GM20431 (cell line): Measurements from ENCODE around the gene EHMT1.
"Not testable (repeated sequence)": the region's sequence is repeated elsewhere in the genome, so short reads cannot be mapped to it uniquely, and the experiment has no call there.

Source experiments
- in situ Hi-C: fragments of 300-500 bp; cut with MseI, MboI; formaldehyde crosslinking; loops from one replicate; pipeline ENCODE4 v1.15.0; 2020; ENCODE audit warnings: low sequenced_read_pairs; ENCODE audit not compliant: unreplicated experiment

The EHMT1 gene

GRCh38 chr9:137793196-137793841 lies 174.5 kb downstream of the EHMT1 start:
- in situ Hi-C loops: no loop called here

DNA sequence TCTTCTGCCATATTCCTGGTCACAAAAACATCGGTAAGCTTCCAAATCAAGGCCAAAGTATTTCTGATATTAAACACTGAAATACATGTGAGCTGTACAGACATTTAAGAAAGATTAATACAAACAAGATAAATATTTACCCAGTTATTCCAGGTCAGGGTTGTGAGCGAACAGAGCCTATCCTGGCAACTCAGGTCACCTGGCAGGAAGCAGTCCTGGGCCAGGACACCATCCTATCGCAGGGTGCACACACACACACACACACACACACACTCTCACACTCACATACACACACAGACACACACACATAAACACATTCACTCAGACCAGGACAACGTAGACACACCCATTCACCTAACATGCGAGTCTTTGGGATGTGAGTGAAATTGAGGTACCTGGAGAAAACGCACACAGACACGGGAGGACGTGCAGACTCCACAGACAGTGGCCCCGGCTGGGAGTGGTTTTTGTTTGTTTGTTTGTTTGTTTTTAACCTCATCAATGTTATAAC lies 176.4 kb downstream of the EHMT1 start:
- in situ Hi-C loops: no loop called here

DNA sequence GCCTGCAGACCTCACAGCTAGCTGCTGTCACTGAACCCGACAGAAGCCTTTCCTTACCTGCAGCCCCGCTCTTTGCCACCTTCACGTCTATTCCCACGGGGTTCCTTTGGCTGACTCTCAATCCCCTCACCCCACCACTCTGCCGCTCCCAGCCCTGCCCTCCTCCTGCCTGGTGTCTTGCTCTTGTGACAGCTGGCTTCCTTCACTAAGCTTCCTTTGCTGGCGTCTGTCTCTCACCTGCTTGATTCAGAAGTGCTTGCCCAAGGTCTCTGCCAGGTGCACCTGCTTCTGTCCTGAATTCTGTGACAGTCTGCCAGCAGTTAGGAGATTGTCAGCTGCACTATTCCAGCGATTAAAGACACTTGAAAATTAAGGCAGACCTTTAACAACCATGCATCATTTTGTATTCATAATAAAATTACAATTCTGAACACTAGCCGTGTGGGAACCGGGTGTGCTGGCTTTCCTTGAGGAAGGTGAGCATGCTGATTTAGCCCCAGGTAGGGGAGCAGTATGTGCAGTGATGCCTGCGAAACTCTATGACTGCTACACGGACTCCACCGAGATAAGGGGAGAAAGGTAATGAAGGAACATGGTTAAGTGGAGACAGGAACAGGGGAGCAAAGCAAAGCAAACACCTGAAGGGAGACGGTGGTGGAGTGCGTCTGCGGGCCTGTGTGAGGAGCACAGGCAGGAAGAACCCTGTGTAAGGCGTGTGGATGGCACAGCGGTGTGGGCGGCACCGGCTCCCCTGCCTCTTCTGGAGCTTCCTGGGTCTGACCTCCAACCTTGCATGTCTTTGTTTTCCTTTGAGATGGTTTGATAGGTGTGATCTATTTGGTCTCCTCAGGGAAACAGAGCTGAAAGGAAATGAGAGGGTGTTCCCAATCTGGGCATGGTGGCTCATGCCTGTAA lies 178.7 kb downstream of the EHMT1 start:
- in situ Hi-C loops: no loop called here

DNA sequence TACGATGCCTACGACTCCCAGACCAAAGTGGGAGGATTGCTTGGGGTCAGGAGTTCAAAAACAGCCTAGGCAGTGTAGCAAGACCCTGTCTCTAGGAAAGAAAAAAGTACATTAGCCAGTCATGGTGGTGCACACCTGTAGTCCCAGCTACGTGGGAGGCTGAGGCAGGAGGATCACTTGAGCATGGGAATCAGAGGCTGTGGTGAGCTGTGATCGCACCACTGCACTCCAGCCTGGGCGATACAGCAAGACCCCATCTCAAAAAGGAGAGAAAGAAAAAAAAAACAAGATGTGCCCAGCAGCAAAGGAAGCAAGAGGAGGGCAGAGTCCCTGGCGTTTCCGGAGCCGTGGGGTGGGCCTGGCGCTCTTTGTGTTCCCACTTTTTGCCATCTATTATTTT lies 179.3 kb downstream of the EHMT1 start:
- in situ Hi-C loops: no loop called here

DNA sequence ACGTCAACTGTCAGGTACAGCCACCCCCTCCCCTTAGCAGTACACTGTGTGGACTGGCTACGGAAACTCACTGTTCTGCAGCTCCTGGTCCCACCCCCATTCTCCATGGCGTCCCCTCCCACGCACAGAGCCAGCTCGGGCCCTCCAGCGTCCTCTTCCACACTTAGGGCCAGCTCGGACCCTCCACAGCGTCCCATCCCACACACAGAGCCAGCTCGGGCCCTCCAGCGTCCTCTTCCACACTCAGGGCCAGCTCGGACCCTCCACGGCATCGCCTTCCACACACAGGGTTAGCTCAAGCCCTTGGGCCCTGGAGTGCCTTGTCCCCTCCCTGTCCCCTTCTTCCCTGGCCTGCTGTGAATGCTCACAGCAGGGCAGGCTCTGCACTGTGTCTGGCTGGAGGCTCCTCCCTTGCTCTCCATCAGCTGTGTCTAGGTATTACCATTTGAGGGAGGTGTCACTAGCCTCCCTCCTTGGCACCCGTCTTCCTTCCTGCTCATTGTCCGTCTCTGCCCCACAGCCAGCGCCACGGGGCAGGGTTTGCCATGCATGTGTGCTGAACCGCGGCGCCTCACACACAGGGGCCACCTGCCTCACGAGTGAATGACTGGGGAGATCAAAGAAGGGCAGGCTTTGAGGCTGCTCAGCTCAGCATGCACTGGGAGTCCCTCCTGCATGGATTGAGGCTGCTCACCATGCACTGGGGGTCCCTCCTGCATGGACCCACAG lies 180.3 kb downstream of the EHMT1 start:
- in situ Hi-C loops: no loop called here

GRCh38 chr9:137799630-137799983 lies 180.8 kb downstream of the EHMT1 start:
- in situ Hi-C loops: no loop called here

DNA sequence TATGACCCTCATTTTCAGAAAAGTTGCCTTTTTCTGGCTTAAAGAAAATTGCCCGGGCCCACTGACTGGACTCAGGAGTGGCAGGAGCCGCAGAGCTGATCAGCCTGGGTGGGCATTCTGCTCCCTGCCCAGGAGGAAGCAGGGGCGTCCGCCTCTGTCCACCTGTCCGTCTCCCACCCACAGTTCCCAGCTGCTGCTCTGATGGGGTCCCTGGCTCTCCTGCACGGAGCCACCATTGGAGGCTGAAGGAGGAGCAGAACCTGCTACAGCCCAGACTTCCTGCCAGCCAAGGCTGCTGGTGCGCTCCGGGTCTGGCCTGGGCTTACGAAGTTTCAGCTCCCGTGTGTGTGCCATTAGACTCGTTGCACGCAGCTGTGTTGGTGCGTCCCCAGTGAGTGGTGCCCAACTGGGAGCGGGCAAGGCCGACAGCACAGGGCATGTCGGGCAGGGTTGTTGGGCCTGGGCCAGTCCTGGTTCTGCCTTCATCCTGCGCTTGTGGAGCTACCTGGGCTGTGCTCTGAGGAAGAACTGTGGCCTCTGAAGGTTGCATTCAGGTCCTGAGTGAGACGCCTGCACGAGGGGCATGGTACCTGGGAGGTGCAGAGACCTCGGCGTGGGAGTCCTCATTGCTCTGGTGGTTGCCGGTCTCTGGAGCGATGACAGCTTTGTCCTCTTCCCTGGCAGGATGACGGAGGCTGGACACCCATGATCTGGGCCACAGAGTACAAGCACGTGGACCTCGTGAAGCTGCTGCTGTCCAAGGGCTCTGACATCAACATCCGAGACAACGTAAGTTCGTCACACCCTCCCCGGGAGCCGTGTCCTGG lies 181.6 kb downstream of the EHMT1 start:
- in situ Hi-C loops: no loop called here

GRCh38 chr9:137801023-137801319 lies 182.2 kb downstream of the EHMT1 start:
- in situ Hi-C loops: no loop called here

- in situ Hi-C loops: no loop called here
Observed at GRCh38 chr9:137802021-137802420, 183.2 kb downstream of the EHMT1 start.

- in situ Hi-C loops: no loop called here
Observed at GRCh38 chr9:137802521-137803243, 183.9 kb downstream of the EHMT1 start.

- in situ Hi-C loops: no loop called here
Observed at GRCh38 chr9:137804908-137805630, 186.3 kb downstream of the EHMT1 start.

GRCh38 chr9:137807721-137808703 lies 189.2 kb downstream of the EHMT1 start:
- in situ Hi-C loops: no loop called here

- in situ Hi-C loops: no loop called here
Observed at GRCh38 chr9:137809040-137809576, 190.3 kb downstream of the EHMT1 start.

DNA sequence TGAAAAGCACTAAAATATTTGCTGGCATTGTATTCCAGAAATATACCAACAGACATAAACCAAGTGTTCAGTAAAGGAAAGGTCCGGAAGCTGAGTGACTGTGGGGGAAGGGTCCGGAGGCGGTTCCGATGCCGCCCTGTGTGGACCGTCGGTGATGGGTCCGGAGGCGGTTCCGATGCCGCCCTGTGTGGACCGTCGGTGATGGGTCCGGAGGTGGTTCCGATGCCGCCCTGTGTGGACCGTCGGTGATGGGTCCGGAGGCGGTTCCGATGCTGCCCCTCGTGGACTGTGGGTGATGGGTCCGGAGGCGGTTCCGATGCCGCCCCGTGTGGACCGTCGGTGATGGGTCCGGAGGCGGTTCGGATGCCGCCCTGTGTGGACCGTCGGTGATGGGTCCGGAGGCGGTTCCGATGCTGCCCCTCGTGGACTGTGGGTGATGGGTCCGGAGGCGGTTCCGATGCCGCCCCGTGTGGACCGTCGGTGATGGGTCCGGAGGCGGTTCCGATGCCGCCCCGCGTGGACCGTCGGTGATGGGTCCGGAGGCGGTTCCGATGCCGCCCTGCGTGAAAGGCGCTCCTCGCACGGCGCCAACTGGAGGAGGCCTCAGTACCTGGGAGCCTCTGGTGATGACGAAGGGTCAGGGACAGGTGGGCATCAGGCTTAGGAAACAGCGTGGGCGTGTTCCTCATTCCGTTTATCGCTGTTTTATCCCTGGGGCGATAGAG lies 191.1 kb downstream of the EHMT1 start:
- in situ Hi-C loops: not testable (repeated sequence)

- in situ Hi-C loops: no loop called here
Observed at GRCh38 chr9:137811283-137811870, 192.6 kb downstream of the EHMT1 start.

GRCh38 chr9:137812356-137813023 lies 193.7 kb downstream of the EHMT1 start:
- in situ Hi-C loops: no loop called here
